Measurements from ENCODE around the gene RAI1.

The RAI1 gene

GRCh38 chr17:17786998-17787397 lies 105.7 kb downstream of the RAI1 start:
- no peak for DNase-seq (ENCODE audit: low spot score)

GRCh38 chr17:17787568-17787967 lies 106.3 kb downstream of the RAI1 start:
- no peak for DNase-seq (ENCODE audit: low spot score)

GRCh38 chr17:17788967-17789366 lies 107.7 kb downstream of the RAI1 start:
- no peak for DNase-seq (ENCODE audit: low spot score)

GRCh38 chr17:17789410-17789809 lies 108.2 kb downstream of the RAI1 start:
- DNase-seq (ENCODE audit: low spot score) = no peak

GRCh38 chr17:17789828-17790636 lies 108.8 kb downstream of the RAI1 start:
- no peak for DNase-seq (ENCODE audit: low spot score)

- no peak for DNase-seq (ENCODE audit: low spot score)
These were observed 109.6 kb downstream of the RAI1 start for GRCh38 chr17:17790637-17791464.

GRCh38 chr17:17792037-17792550 lies 110.8 kb downstream of the RAI1 start:
- DNase-seq (ENCODE audit: low spot score) = no peak

- DNase-seq (ENCODE audit: low spot score) = no peak
These were observed 111.5 kb downstream of the RAI1 start for GRCh38 chr17:17792551-17793377.

- DNase-seq (ENCODE audit: low spot score) = no peak
These were observed 112.3 kb downstream of the RAI1 start for GRCh38 chr17:17793378-17794214.

- DNase-seq (ENCODE audit: low spot score) = no peak
These were observed 113.1 kb downstream of the RAI1 start for GRCh38 chr17:17794382-17794781.

GRCh38 chr17:17795296-17795695 lies 114.0 kb downstream of the RAI1 start:
- no peak for DNase-seq (ENCODE audit: low spot score)

- DNase-seq (ENCODE audit: low spot score) = no peak
These were observed 114.9 kb downstream of the RAI1 start for GRCh38 chr17:17795946-17796786.

GRCh38 chr17:17796787-17797061 lies 115.5 kb downstream of the RAI1 start:
- no peak for DNase-seq (ENCODE audit: low spot score)

- DNase-seq (ENCODE audit: low spot score) = no peak
These were observed 116.0 kb downstream of the RAI1 start for GRCh38 chr17:17797119-17797809.

GRCh38 chr17:17798010-17798556 lies 116.8 kb downstream of the RAI1 start:
- no peak for DNase-seq (ENCODE audit: low spot score)

- DNase-seq (ENCODE audit: low spot score) = no peak
These were observed 117.5 kb downstream of the RAI1 start for GRCh38 chr17:17798573-17799255.

GRCh38 chr17:17800504-17801021 lies 119.3 kb downstream of the RAI1 start:
- DNase-seq (ENCODE audit: low spot score) = no peak

GRCh38 chr17:17801800-17802481 lies 120.7 kb downstream of the RAI1 start:
- DNase-seq (ENCODE audit: low spot score) = no peak

Measured in SW480 (cell line).